OCI-LY1 (cell line): Measurements from ENCODE around the gene SIKE1.
"Not testable (repeated sequence)": the region's sequence is repeated elsewhere in the genome, so short reads cannot be mapped to it uniquely, and the experiment has no call there.

ENCODE experiments used
- H2AFZ ChIP-seq: fragments of 200-600 bp; sonication (generic), shearing (Covaris generic); 2 replicates; pipeline ENCODE4 v1.6.0; 2014; ENCODE audit warnings: antibody characterized with exemption, mild to moderate bottlenecking, low read length
- H3F3A ChIP-seq: fragments of 200-600 bp; sonication (generic), shearing (Covaris generic); 2 replicates; pipeline ENCODE4 v1.6.0; 2014; ENCODE audit warnings: mild to moderate bottlenecking, antibody characterized with exemption, low read length, moderate library complexity; ENCODE audit not compliant: insufficient read depth
- H3K27ac ChIP-seq: fragments of 200-600 bp; sonication (generic); 2 replicates; pipeline ENCODE4 v1.5.1; 2014; ENCODE audit warnings: low read length, mixed run types, mild to moderate bottlenecking, low read depth; ENCODE audit not compliant: poor library complexity, severe bottlenecking
- H3K27me3 ChIP-seq: fragments of 200-600 bp; sonication (generic); 2 replicates; pipeline ENCODE4 v1.6.0; 2014; ENCODE audit warnings: antibody characterized with exemption, mild to moderate bottlenecking, low read length, moderate library complexity; ENCODE audit not compliant: insufficient read depth
- H3K36me3 ChIP-seq: fragments of 200-600 bp; sonication (generic); 2 replicates; pipeline ENCODE4 v1.6.1; 2014; ENCODE audit warnings: mild to moderate bottlenecking, antibody characterized with exemption, low read length, moderate library complexity, mixed read lengths; ENCODE audit not compliant: insufficient read depth
- H3K4me1 ChIP-seq: fragments of 200-600 bp; sonication (generic); 2 replicates; pipeline ENCODE4 v1.5.1; 2014; ENCODE audit warnings: mild to moderate bottlenecking, low read length, moderate library complexity; ENCODE audit not compliant: insufficient read depth, severe bottlenecking
- H3K4me2 ChIP-seq: fragments of 200-600 bp; sonication (generic), shearing (Covaris generic); 2 replicates; pipeline ENCODE4 v1.6.1; 2014; ENCODE audit warnings: low read length
- H3K4me3 ChIP-seq: fragments of 200-600 bp; sonication (generic); 2 replicates; pipeline ENCODE4 v1.5.1; 2014; ENCODE audit warnings: low read length, low read depth, mild to moderate bottlenecking, mixed read lengths; ENCODE audit not compliant: poor library complexity, severe bottlenecking
- H3K79me2 ChIP-seq: fragments of 200-600 bp; shearing (Covaris generic); 2 replicates; pipeline ENCODE4 v1.6.1; 2016; ENCODE audit warnings: mixed run types, low read length, mixed read lengths; ENCODE audit not compliant: insufficient read depth
- H3K9ac ChIP-seq: fragments of 200-600 bp; sonication (generic), shearing (Covaris generic); 2 replicates; pipeline ENCODE4 v1.6.1; 2014; ENCODE audit warnings: mild to moderate bottlenecking, low read length, mixed read lengths
- H3K9me2 ChIP-seq: fragments of 200-600 bp; sonication (generic), shearing (Covaris generic); 2 replicates; pipeline ENCODE4 v1.6.1; 2014; ENCODE audit warnings: low read depth, mild to moderate bottlenecking, low read length, mixed read lengths
- H3K9me3 ChIP-seq: fragments of 200-600 bp; shearing (Covaris generic); 2 replicates; pipeline ENCODE4 v1.6.1; 2014; ENCODE audit warnings: low read length, mixed read lengths
- H4K20me1 ChIP-seq: fragments of 200-600 bp; sonication (generic), shearing (Covaris generic); 2 replicates; pipeline ENCODE4 v1.6.0; 2016; ENCODE audit warnings: mild to moderate bottlenecking, low read length; ENCODE audit not compliant: insufficient read depth
- CTCF ChIP-seq: fragments of 200-600 bp; sonication (generic), shearing (Covaris generic); IDR thresholded peaks from 2 replicates; pipeline ENCODE4 v1.5.1; 2017; ENCODE audit warnings: mild to moderate bottlenecking, antibody characterized with exemption, low read length, moderate library complexity, mixed read lengths
- EZH2 ChIP-seq: fragments of 200-600 bp; sonication (generic), shearing (Covaris generic); IDR thresholded peaks from 2 replicates; pipeline ENCODE4 v1.8.0; 2017; ENCODE audit warnings: borderline replicate concordance, mixed run types, mild to moderate bottlenecking, antibody characterized with exemption, low read length, moderate library complexity, mixed read lengths

SIKE1 gene

GRCh38 chr1:114821978-114822377, 41.5 kb upstream of the SIKE1 start:
- TF ChIP-seq CTCF (no peak), EZH2 (no peak)
- H3K4me1 ChIP-seq, result no peaks in the 10 kb centered on the region
- no peak overlapping the region for H3K27ac ChIP-seq
- no peaks in the 10 kb centered on the region for H3K9me2 ChIP-seq
- H3K27me3 ChIP-seq, result 0 out of 2 replicates have a peak, but pooled peaks cover 3% of the 10 kb centered on the region
- H3K9me3 ChIP-seq, result no peaks in the 10 kb centered on the region
- H3K9ac ChIP-seq, result no peak overlapping the region
- H2AFZ ChIP-seq, result no peak overlapping the region
- H4K20me1 ChIP-seq, result no peaks in the 10 kb centered on the region
- no peaks in the 10 kb centered on the region for H3K79me2 ChIP-seq
- no peaks in the 10 kb centered on the region for H3F3A ChIP-seq
- H3K36me3 ChIP-seq, result no peaks in the 10 kb centered on the region
- no peak overlapping the region for H3K4me3 ChIP-seq
- H3K4me2 ChIP-seq, result no peak overlapping the region

- TF ChIP-seq CTCF (no peak), EZH2 (no peak)
- 0 out of 2 replicates have a peak, but pooled peaks cover 3% of the 10 kb centered on the region for H3K27me3 ChIP-seq
- H3K4me1 ChIP-seq, result no peaks in the 10 kb centered on the region
- H3K9me2 ChIP-seq, result no peaks in the 10 kb centered on the region
- H3K9ac ChIP-seq, result no peak overlapping the region
- no peaks in the 10 kb centered on the region for H4K20me1 ChIP-seq
- no peak overlapping the region for H3K4me2 ChIP-seq
- H3K27ac ChIP-seq, result no peak overlapping the region
- no peaks in the 10 kb centered on the region for H3K9me3 ChIP-seq
- no peak overlapping the region for H3K4me3 ChIP-seq
- H2AFZ ChIP-seq, result no peak overlapping the region
- H3K36me3 ChIP-seq, result no peaks in the 10 kb centered on the region
- no peaks in the 10 kb centered on the region for H3K79me2 ChIP-seq
- H3F3A ChIP-seq, result no peaks in the 10 kb centered on the region
Measured at GRCh38 chr1:114820392-114820791, 39.9 kb upstream of the SIKE1 start.

DNA sequence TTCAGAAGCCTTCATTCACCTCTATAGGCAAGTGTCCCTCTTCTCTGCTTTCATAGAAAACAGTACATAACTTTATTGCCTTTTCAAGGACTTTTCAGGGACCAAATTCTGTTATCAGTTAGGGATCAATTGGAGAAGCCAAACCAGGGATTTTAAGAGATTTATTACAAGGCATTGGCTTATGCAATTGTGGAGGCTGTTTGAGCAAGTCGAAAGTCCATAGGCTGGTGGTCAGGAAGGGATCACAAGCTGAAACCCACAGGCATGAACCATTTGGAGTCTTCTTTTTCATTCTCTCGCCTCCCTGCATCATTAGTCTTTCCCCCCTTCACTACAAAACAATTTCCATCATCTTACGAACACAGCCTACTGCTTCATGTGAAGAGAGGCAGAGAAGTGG, 39.4 kb upstream of the SIKE1 start:
- Histone ChIP-seq H3K9me3 (no peaks in the 10 kb centered on the region), H3K79me2 (no peaks in the 10 kb centered on the region), H3K9ac (no peak overlapping the region), H3K27ac (no peak overlapping the region), H2AFZ (no peak overlapping the region), H4K20me1 (no peaks in the 10 kb centered on the region), H3K4me1 (no peaks in the 10 kb centered on the region), H3K27me3 (0 out of 2 replicates have a peak, but pooled peaks cover 3% of the 10 kb centered on the region), H3K4me3 (no peak overlapping the region), H3K9me2 (no peaks in the 10 kb centered on the region), H3K4me2 (no peak overlapping the region), H3K36me3 (no peaks in the 10 kb centered on the region), H3F3A (no peaks in the 10 kb centered on the region)
- no peak for TF ChIP-seq CTCF

- H3K4me3 ChIP-seq, H2AFZ ChIP-seq: not testable (repeated sequence)
Measured at GRCh38 chr1:114804449-114804848, 24.0 kb upstream of the SIKE1 start.

More at GRCh38 chr1:114804449-114804848, 24.0 kb upstream of the SIKE1 start:
- not testable (repeated sequence) for H3K4me1 ChIP-seq, H3K79me2 ChIP-seq, H3K9me2 ChIP-seq, H3K36me3 ChIP-seq, H3K27ac ChIP-seq, H4K20me1 ChIP-seq, H3K4me2 ChIP-seq, H3K27me3 ChIP-seq, H3K9ac ChIP-seq, H3K9me3 ChIP-seq, H3F3A ChIP-seq
